GM19468 (cell line): ENCODE measurements around the gene TMEM158.

Experiments
- ATAC-seq: cut with Tn5 transposase; IDR thresholded peaks from one replicate; pipeline ENCODE4 v1.9.1; 2021; ENCODE audit warnings: mild to moderate bottlenecking, moderate library complexity, moderate number of reproducible peaks; ENCODE audit not compliant: unreplicated experiment; ENCODE audit errors: extremely low read depth

Gene TMEM158

DNA sequence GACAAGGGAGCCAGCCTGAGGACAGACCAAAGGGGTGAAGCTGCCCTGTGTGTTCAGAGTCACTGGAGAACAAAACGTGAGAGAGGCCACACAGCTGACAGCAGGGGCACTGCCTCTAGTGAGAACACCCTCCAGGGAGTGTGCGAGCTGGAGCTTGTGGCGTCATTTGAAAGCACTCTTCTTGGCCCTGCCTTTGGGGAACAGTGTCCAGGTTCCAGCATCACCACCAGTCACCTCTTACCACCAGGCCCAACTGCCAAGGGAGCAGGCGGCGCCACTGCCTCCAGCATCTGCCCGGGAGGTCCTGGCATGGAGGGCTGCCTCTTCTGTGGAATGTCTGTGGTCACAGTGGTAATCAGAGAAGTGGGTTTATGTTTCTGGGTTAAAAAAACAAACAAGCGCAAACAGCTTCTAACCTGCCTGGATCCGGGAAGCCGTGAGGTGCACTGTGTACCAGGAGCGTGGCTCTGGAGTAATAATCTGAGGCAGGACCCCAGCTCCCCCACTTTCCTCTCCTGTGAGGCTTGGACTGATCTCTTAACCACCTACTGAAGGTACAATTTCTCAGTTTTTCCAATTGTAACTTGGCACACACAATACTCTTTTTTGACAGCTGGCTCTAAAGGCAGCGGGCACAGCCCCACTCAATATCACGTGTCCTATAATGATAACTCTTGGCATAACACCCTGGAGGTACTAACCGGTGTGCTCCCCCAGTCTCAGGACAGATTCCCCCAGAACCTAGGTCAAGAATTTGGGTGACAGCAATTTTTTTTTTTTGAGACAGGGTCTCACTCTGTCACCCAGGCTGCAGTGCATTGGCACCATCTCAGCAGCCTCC lies 47.7 kb downstream of the TMEM158 start:
- no peak for ATAC-seq

GRCh38 chr3:45176912-45177311 lies 49.2 kb downstream of the TMEM158 start:
- ATAC-seq: no peak
